Embryonic facial prominence (tissue), 1 donor: ENCODE measurements around the gene MAP1LC3B.
"Not testable (repeated sequence)": the region's sequence is repeated elsewhere in the genome, so short reads cannot be mapped to it uniquely, and the experiment has no call there.

ENCODE experiments used
- DNase-seq: peaks from one replicate; pipeline ENCODE4 v3.0.0-alpha.2; 2016; ENCODE audit errors: extremely low spot score

The MAP1LC3B gene

GRCh38 chr16:87360862-87361610 is 31.1 kb upstream of the MAP1LC3B start:
- no peak for DNase-seq

- DNase-seq = no peak
These were observed 30.1 kb upstream of the MAP1LC3B start for GRCh38 chr16:87361916-87362619.

- not testable (repeated sequence) for DNase-seq
These were observed 29.1 kb upstream of the MAP1LC3B start for GRCh38 chr16:87362828-87363559.

DNA sequence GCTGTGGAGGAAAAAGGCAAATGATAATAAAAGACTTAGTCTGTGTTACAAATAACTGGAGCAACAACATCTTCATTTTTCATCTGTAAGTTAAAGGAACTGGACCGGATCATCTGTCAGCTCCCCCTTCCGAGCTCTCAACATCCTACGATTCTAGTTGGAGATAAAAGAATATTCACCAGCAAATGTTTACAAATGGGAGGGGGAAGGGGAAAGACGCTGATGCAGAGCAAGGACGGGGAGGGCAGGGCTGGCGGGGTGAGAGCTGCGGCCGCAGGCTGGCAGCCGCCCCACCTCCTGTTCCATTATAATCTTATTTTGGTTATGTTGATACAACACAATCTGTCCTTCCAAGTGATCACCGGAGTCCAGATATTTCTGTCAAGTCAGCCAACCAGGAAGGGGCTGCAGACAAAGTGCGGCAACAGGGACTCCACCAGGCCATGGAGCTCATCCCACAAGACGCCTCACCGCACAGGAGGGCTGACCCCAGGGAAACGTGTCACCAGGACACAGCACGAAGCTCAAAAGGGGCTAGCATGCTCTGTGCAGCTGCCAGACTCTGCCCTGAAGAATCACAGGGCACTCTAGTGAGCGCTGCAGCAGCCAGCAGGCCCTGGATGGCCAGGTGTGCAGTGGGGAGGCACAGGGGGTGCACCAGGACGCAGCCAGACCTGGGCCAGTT is 28.2 kb upstream of the MAP1LC3B start:
- no peak for DNase-seq

GRCh38 chr16:87365021-87365713 is 27.0 kb upstream of the MAP1LC3B start:
- no peak for DNase-seq

GRCh38 chr16:87366288-87366687 is 25.8 kb upstream of the MAP1LC3B start:
- DNase-seq = no peak

GRCh38 chr16:87366930-87367329 is 25.2 kb upstream of the MAP1LC3B start:
- no peak for DNase-seq

GRCh38 chr16:87367529-87367928 is 24.6 kb upstream of the MAP1LC3B start:
- no peak for DNase-seq

DNA sequence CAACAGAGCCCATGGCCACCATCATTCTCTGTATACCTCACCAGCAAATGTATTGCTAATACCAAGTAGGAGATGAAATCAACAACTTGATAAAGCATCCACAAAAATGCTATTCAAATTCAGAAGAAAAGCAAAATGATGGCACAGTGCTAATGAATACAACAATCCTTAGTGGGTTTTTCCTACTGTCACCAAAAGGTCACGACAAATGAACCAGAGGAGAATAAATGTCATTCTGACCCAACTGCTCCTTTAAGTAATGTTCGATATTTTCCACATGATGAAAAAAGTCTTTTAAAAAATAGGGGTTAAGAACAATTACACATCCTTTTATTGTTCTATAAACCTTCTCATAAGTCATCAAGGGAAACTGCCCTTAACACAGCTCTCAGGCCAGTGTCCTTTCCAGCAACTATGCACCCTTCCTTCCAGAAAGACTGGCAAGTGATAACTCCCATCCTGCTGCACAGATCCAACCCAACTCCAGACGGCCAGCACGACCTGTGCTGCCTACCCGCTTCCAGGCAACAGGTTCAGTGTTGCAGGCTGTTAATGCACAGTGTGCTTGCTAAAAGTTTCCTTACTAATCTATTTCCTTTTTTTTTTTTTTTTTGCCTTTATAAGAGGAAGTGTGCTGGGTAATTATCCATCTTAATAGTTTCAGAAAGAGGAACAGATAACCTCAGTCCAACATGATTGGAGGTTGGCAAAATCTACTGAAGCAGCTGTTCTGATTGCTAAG is 23.9 kb upstream of the MAP1LC3B start:
- no peak for DNase-seq

- no peak for DNase-seq
These were observed 22.9 kb upstream of the MAP1LC3B start for GRCh38 chr16:87369117-87369765.

DNA sequence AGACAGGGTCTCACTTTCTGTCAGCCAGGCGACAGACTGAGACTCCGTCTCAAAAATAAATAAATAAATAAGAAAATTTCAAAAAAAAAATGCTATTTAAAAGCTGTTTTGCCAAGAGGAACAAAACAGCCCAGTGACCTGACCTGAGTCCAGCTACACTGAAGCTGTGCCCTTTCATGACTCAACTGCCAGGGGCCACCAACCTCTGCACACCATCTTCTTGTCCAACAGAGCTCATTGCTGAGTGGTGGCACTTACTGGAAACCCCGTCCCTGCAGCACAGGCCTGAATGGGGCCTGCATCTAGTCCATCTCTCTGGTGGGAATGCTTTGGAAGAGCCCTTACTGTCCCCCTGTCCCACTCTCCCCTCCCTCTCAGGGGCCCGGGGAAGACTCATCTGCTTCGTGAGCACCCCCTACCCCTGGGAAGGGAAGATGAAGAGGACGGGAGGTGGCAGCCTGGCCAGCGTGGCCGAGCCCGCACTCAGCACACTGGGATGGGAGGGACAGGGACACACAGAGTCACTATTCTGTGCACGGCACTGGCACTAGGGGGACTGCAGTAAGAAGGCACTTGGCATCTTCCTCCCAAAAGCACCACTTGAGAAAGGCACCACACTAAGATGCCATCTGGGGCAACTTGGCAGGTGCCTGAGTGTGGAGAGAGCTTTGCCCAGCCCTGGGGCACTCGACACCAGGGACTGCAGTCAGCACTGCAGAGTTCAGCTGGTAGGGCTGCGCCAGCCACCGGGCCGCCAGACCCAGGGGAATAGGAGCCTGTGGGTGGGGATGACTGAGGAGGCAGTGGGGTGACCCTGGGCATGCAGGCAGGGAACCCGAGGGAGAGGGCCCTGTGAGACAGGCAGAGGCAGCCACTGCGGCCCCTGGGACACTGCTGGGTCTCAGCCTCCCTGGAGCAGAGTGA is 22.1 kb upstream of the MAP1LC3B start:
- no peak for DNase-seq

- no peak for DNase-seq
These were observed 20.8 kb upstream of the MAP1LC3B start for GRCh38 chr16:87371261-87371866.

GRCh38 chr16:87372305-87372704 is 19.8 kb upstream of the MAP1LC3B start:
- no peak for DNase-seq

DNA sequence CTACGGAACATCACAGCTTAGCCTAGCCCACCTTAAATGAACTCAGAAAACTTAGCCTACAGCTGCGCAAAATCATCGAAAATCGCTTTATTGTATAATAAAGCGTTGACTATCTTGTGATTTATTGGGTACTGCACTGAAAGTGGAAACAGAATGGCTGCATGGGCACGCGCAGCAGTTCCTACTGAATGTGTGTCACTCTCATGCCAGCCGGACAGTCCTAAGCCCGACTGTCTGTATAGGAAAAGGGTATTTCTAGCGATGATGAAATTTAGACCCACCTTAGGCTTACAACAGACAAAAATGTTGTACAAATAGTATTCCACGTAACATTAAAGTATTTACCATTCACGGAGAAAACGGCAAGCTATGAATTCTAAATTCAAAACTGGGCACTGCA is 17.8 kb upstream of the MAP1LC3B start:
- DNase-seq = no peak

DNA sequence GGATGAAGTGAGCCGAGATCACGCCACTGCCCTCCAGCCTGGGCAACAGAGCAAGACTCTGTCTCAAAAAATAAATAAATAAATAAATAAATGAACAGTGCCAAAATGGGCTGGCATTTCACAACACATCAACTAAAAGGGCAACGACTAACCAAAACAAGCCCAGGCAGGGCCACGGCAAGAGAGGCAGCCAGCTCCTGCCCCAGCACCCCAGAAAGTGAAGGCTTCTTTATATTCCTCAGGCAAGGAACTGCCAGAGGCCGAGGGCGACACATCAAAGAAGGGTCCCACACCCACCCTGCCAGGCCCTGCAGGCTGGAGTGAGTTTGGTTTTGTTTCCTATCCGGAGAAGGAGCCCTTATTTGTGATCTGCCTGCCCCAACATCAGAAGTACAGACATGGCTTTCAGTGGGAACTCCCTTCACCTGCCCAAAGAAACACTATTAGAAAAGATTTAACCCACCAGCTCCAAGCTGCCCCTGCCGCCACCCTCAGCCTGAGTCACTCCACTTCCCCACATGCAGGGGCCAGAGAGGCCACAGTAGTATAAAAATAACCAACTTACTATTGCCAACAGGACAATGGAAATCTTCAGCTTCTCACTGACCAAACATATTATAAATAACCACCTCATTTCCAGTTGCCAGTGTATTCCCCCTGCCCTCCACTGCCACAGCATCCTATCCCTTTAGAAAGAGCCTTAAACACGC is 16.6 kb upstream of the MAP1LC3B start:
- DNase-seq = no peak

DNA sequence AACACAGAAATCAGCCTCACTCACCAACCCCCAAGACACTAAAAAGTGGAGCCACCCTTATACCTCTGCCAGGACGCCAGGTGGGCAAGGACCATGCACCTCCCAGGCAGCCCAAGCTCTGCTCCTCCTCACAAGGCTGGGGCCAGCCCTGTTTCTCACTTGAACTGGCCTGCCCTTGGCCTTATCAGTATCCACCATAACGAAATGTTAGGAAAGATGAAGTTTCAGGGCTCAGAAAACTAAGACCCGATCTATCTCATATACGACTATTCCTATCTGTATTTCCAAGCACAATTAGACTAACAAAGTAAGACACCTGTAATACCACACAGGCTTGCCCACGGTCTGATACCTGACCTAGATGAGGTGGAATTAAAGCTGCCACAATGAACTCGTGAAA is 15.5 kb upstream of the MAP1LC3B start:
- DNase-seq = no peak

DNA sequence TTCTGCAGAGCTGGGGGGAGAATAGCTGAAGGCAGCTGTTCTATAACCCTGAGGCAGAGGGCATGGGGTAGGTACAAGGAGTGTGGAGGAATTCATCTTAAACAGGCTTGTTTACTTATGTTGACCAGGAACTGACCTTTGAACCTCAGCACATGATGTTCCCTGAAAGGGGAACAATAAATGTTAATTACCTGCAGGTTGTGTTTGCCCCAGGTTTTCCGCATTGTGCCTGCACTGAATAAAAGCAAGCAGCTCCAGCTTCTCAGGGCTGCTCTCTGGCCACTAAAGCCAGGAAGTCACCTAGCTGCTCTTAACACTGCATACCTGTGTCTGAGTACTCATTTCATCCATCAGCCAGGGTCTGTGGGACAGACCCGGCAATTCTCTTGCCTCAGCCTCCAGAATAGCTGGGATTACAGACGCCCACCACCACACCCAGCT is 12.8 kb upstream of the MAP1LC3B start:
- DNase-seq = not testable (repeated sequence)

GRCh38 chr16:87380403-87380802 is 11.7 kb upstream of the MAP1LC3B start:
- no peak for DNase-seq
